Hematopoietic multipotent progenitor cell (in vitro differentiated cells): ENCODE data around the gene F5. TPM values are rescaled to one million over a fixed set of nuclear protein-coding genes. Genes with fewer than 3 reads are reported as not detected.
"Not testable (repeated sequence)": the region's sequence is repeated elsewhere in the genome, so short reads cannot be mapped to it uniquely, and the experiment has no call there.

Experiments
- DNase-seq, 3 donors: peaks; one replicate each; pipeline ENCODE4 v3.0.0-alpha.2; 2011 to 2015; ENCODE audit warnings: low read depth in 2 of 3, low spot score in 2 of 3
- total RNA-seq: library from RNA; depleted of rRNA; stranded (reverse); fragments of >200 nt; gene quantifications from one replicate; pipeline ENCODE4 v1.2.3, GENCODE V29; 2012

Gene F5
- total RNA-seq, 1 donor: 0.27 TPM

GRCh38 chr1:169513208-169513607 is 73.1 kb downstream of the F5 start:
- no peak for DNase-seq

GRCh38 chr1:169511316-169512005 is 74.8 kb downstream of the F5 start:
- no peak for DNase-seq

DNA sequence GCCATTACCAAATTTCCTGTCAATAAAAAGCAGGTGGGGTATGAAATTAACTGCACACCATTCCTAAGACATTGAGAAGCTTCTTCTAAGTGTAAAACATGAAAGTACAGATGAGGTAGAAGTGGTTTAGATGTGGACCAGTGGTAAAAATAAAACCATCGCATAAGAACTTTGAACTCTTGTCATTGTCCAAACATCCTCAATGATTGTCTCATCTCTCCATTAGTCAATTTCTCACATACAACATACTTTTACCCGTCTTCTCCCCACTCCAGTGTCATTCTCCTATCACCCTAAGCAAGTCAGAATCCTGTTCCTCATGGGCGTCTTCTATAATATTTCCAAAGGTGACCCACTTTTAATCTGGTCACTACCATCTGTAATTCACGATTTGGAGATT is 76.2 kb downstream of the F5 start:
- DNase-seq: no peak

DNA sequence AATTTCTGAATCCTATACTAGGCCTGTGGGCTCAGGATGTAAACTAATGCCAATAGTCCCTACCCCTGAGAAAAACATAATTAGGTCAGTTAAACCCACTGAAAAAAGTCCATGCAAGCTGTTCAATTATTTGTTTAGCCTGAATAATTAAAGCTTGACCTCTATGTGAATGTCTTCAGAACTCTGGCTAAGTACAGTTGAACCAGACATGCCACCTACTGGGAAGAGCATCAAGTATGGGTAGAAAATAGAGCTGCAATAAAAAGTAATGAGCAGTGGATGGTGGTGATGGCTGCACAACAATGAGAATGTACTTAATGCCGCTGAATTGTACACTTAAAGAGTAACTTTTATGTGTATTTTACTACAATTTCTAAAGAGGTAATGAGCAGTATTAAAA is 76.9 kb downstream of the F5 start:
- no peak for DNase-seq

- no peak for DNase-seq
Measured at GRCh38 chr1:169508432-169509338, 77.6 kb downstream of the F5 start.

- no peak for DNase-seq
Measured at GRCh38 chr1:169507413-169507812, 78.9 kb downstream of the F5 start.

DNA sequence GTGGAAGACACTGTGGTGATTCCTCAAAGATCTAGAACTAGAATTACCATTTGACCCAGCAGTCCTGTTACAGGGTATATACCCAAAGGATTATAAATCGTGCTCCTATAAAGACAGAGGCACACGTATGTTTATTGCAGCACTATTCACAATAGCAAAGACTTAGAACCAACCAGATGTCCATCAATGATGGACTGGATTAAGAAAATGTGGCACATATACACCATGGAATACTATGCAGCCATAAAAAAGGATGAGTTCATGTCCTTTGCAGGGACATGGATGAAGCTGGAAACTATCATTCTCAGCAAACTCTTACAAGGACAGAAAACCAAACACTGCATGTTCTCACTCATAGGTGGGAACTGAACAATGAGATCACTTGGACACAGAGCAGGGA is 82.7 kb downstream of the F5 start:
- DNase-seq: not testable (repeated sequence)

DNA sequence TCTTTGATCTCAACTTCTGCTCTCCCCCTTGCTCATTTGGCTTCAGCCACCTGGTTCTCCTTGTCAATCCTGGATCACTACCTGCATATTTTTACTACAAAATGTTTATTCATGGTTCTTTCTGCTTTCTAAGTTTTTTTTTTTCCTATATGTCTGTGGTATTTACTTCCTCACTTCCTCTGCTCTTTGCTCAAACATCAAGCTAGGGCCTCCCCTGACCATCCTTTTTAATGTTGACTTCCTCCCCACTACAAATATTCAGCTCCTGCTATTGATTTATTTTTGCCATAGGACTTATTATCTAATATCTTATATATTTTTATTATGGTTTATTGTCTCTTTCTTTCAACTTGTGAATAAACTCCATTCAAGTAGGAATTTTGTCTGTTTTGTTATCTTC is 86.5 kb downstream of the F5 start:
- DNase-seq: no peak

- DNase-seq: no peak
Measured at GRCh38 chr1:169497317-169497716, 89.0 kb downstream of the F5 start.

GRCh38 chr1:169495916-169496315 is 90.4 kb downstream of the F5 start:
- no peak for DNase-seq

DNA sequence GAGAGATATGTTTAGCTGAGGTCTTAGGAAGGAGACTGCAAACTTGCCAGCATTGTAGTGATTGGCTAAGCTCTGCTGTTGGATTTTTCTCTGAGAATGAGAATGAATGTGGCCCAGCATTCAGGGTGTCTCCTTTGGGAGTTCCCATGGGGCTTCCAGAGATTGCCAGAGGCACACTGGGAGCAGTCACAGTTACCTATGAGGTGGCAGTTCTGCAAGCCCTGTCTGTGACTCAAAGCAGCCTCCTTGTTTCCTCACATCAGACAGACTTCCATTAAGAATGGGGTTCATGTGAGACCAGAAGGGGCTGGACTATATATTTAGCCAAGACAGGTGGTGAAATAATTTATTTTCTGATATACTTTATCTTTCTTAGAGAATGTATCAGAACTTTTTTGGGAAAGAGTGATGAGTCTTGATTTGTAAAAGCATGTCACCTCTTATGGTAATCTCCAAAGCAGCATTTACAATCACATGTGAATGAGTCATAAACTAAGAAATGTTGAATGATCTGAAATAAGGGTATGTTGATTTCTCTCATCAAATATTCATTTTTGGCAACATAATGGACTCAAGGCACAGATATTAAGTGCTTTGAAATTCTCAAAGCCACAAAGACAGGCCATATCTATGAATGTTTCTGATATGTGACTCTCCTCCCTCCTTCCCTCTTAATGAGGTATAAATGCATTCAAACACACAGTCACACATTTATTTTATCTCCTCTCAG is 91.1 kb downstream of the F5 start:
- DNase-seq: no peak

GRCh38 chr1:169494343-169494742 is 91.9 kb downstream of the F5 start:
- DNase-seq: no peak

- no peak for DNase-seq
Measured at GRCh38 chr1:169493251-169493650, 93.0 kb downstream of the F5 start.

GRCh38 chr1:169491845-169492281 is 94.4 kb downstream of the F5 start:
- no peak for DNase-seq

DNA sequence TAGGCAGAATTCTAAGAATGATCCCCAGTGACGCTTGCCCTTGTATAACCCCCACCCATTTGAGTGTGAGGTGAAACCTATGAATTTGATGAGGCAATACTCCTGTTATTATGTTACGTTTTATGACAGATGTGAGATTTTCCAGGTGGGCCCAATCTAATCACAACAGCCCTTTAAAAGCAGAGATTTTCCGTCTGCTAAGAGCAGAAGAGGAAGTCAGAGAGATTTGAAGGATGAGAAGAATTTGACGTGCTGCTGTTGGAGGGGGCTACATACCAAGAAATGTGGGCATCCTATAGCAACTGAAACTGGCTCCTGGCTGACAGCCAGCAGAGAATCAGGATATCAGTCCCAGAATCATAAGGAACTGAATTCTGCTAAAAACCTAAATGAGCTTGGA is 98.1 kb downstream of the F5 start:
- no peak for DNase-seq

DNA sequence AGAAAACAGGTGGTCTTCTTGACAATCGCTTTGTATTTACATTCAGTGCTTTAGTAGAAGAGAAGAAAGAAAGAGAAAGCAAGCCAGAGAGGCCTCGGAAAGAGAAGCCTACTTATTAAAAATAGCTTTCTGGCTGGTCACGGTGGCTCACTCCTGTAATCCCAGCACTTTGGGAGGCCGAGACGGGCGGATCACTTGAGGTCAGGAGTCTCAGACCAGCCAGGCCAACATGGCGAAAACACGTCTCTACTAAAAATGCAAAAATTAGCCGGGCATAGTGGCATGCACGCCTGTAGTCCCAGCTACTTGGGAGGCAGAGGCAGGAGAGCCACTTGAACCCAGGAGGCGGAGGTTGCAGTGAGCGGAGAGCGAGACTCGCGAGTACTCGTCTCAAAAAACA is 98.7 kb downstream of the F5 start:
- no peak for DNase-seq

- DNase-seq: no peak
Measured at GRCh38 chr1:169487133-169487532, 99.1 kb downstream of the F5 start.

GRCh38 chr1:169486281-169487051 is 99.8 kb downstream of the F5 start:
- peak in 1 of 3 donors; percentile 11 for DNase-seq

GRCh38 chr1:169485431-169486280 is 100.6 kb downstream of the F5 start, which contains the start of gene SLC19A2:
Gene SLC19A2 (minus strand): TSS chr1:169485944. CDS start chr1:169485766, 178 bp downstream.
- DNase-seq: peak; percentile 77 to 99 (median 98)
